ENCODE measurements around the gene ZFP64.

DNA sequence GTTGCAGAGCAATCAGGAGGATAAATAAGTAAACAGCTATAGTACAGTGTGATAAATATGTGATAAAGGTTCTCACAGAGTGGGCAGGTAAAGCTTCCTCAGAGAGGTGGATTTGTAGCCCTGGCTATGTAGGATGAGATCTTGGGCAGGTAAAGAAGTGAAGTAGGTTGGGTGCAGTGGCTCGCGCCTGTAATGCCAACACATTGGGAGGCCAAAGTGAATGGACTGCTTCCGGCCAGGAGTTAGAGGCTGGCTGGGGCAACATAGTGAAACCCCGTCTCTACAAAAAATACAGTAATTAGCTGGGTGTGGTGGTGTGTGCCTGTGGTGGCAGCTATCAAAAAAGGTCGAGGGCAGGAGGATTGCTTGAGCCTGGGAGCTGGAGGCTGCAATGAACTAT, 72.9 kb downstream of the ZFP64 start:
- TF ChIP-seq, protein P1, sequence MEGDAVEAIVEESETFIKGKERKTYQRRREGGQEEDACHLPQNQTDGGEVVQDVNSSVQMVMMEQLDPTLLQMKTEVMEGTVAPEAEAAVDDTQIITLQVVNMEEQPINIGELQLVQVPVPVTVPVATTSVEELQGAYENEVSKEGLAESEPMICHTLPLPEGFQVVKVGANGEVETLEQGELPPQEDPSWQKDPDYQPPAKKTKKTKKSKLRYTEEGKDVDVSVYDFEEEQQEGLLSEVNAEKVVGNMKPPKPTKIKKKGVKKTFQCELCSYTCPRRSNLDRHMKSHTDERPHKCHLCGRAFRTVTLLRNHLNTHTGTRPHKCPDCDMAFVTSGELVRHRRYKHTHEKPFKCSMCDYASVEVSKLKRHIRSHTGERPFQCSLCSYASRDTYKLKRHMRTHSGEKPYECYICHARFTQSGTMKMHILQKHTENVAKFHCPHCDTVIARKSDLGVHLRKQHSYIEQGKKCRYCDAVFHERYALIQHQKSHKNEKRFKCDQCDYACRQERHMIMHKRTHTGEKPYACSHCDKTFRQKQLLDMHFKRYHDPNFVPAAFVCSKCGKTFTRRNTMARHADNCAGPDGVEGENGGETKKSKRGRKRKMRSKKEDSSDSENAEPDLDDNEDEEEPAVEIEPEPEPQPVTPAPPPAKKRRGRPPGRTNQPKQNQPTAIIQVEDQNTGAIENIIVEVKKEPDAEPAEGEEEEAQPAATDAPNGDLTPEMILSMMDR (IDR thresholded peaks at IDR 0.05; ENCODE audit: extremely low read depth in 1 of 2, insufficient read depth in 1 of 2, low read depth in 1 of 2, low read length in 2 of 2): no peak
- TF ChIP-seq EZH2 (IDR thresholded peaks at IDR 0.05; ENCODE audit: borderline replicate concordance, low read depth, low read length, severe bottlenecking): no peak
